Fibroblast of the conjunctiva (primary cell): ENCODE measurements around the gene ERVH48-1.
"Not testable (repeated sequence)": the region's sequence is repeated elsewhere in the genome, so short reads cannot be mapped to it uniquely, and the experiment has no call there.

ENCODE experiments used
- DNase-seq: peaks from one replicate; pipeline ENCODE4 v3.0.0-alpha.2; 2010; ENCODE audit warnings: low read depth

ERVH48-1 gene

DNA sequence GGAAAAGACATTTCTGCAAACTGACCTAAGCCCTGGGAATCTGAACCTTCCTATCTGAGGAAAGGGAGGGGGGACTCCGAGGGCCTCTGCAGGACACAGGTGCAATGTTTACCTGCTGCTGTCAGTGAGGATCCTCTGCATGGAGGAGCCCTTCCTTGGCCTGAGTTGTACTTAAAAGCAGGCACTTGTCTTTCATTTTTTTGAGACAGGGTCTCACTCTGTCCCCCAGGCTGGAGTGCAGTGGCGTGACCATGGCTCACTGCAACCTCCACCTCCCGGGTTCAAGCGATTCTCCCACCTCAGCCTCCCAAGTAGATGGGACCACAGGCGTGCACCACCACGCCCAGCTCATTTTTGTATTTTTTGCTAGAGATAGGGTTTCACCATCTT, 13.2 kb upstream of the ERVH48-1 start:
- not testable (repeated sequence) for DNase-seq

DNA sequence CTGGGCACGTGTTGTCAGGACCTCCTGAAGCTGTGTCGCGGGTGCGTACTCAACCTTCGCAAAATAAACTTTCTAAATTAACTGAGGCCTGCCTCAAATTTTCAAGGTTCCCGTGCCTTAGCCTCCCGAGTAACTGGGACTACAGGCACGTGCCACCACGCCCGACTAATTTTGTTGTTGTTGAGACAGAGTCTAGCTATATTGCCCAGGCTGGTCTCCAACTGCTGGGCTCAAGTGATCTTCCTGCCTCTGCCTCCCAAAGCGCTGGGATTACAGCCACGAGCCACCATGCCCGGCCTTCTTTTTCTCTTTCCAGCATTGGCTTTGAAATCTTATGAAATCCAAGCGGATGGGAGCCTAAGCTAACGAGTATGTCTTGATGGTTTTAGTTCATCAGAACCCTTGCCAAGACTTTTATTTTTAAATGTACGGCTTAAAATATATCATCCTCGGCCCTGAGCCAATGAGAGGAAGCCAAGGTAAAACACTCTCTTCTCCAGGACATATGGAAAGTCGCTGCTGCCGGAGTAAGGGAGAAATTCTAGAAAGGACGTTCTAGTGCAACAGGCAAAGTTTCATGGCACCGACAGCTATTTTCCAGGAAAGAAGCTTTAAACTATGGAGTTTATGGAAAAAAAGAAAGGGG, 12.7 kb upstream of the ERVH48-1 start:
- no peak for DNase-seq

DNA sequence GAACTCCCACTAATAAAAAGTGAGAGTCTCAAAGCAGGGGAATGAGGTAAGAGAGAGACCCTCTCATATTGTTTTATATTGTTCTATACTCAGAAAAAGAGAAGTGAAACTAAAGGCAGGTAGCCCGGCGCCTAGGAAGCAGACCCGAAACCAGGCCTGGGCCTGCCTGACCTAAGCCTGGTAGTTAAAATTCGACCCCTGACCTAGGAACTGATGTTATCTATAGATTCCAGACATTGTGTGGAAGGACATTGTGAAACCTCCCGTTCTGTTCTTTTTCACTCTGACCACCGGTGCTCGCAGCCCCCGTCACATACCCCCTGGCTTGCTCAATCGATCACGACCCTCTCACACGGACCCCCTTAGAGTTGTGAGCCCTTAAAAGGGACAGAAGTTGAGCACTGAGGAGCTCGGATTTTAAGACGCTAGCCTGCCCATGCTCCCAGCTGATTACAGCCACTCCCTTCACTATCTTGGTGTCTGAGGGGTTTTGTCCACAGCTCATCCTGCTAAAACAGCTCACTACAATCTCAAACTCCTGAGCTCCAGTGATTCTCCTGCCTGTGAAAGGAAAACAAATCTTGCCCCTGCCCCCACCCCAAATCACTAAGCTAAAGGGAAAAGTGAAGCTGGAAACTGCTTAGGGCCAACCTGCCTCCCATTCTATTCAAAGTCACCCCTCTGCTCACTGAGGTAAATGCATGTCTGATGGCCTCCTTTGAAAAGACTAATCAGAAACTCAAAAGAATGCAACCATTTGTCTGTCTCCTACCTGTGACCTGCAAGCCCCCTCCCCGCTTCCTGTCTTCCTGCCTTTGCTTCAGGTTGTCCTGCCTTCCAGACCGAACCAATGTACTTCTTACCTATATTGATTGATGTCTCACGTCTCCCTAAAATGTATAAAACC, 11.9 kb upstream of the ERVH48-1 start:
- DNase-seq = not testable (repeated sequence)

DNA sequence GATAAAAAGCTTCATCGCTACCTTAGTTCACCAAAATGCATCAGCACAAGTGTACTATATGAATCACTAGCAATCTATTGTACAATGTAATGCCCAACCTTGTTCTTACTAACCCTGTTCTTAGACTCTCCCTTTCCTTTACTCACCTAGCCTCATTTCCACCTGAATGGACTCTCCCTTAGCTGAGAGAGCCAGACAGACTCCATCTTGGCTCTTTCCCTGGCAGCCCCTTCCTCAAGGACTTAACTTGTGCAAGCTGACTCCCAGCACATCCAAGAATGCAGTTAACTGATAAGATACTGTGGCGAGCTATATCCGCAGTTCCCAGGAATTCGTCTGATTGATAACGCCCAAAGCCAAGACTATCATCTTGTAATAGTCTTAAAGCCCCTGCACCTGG, 10.9 kb upstream of the ERVH48-1 start:
- not testable (repeated sequence) for DNase-seq

DNA sequence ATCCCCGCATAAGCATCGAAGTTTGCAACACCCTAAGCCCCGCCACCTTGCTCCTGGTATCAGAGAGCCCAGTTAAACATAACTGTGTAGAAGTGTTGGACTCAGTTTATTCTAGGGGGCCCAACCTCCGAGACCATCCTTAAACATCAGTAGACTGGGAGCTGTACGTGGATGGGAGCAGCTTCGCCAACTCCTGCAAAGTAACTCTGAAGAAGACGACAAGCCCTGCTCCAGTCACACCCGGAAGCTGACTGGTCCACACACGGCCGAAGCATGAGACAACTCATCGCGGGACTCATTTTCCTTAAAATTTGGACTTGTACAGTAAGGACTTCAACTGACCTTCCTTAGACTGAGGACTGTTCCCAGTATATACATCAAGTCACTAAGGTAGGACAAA, 8.5 kb upstream of the ERVH48-1 start:
- not testable (repeated sequence) for DNase-seq

DNA sequence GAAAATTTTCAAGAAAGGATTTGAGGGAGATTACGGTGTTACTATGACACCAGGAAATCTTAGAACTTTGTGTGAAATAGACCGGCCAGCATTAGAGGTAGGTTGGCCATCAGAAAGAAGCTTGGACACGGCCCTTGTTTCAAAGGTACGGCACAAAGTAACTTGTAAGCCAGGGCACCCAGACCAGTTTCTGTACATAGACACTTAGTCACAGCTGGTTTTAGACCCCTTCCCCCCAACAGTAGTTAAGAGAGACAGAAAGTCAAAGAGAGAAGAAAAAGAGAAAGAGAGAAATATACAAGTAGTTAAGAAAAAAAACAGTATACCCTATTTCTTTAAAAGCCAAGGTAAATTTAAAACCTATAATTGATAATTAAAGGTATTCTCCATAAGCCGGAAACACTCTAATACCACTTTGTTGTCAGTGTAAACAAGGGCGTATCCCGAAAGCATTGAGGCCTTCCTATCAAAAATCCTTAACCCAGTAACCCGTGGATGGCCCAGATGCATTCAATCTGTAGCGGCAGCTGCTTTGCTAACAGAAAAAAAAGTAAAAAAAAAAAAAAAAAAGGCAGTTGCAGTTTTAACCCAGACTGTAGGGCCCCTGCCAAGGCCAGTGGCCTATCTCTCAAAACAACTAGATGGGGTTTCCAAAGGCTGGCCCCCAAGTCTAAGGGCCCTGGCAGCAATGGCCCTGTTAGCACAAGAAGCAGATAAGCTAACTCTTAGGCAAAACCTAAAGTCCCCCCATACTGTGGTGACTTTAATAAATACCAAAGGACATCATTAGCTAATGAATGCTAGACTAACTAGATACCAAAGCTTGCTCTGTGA, 7.9 kb upstream of the ERVH48-1 start:
- not testable (repeated sequence) for DNase-seq

DNA sequence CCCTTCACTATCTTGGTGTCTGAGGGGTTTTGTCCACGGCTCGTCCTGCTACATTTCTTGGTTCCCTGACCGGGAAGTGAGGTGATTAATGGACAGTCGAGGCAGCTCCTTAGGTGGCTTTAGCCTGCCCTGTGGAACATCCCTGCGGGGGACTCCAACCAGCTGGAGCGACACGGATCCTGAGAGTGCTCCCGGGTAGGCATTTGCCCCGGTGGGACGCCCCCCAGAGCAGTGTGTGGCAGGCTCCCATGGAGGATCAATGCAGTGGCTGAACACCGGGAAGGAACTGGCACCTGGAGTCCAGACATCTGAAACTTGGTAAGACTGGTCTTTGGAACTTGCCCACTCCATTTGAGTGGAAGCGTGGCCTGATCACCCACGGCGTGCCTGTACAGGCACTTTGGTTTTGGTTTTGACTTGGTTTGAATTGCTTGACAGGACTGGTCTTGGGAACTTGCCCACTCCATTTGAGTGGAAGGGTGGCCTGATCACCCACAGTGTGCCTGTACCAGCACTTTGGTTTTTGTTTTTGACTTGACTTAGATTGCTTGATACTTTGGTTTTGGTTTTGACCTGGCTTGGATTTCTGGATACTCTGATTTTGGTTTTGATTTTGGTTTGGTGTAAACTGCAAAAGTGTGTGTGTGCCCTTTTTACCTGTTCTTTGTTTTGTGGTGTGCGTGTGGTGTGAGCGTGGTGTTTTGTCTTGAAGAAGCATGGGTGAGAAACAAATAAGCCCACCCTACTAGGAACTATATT, 7.1 kb upstream of the ERVH48-1 start:
- DNase-seq = not testable (repeated sequence)

DNA sequence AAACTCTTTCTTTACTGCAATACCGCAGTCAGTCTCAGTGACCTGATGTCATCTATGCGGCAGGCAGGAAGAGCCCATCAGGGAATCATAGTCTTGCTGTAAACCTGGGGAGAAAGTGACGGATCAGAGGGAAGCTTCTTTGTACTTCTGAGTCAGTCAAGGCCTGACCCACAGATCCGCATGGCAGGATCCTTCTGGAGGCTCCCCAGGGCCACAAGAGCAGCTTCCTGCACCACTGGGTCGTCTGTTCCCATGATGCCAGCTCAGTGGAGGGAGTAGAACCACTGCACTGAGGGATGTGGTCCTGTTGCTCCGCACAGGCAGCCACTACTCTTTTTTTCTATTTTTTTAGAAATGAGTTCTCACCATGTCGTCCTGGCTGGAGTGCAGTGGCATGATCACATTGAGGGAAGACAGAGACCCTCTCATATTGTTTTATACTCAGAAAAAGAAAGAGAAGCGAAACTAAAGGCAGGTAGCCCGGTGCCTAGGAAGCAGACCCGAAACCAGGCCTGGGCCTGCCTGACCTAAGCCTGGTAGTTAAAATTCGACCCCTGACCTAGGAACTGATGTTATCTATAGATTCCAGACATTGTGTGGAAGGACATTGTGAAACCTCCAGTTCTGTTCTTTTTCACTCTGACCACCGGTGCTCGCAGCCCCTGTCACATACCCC, 6.3 kb upstream of the ERVH48-1 start:
- DNase-seq = no peak

DNA sequence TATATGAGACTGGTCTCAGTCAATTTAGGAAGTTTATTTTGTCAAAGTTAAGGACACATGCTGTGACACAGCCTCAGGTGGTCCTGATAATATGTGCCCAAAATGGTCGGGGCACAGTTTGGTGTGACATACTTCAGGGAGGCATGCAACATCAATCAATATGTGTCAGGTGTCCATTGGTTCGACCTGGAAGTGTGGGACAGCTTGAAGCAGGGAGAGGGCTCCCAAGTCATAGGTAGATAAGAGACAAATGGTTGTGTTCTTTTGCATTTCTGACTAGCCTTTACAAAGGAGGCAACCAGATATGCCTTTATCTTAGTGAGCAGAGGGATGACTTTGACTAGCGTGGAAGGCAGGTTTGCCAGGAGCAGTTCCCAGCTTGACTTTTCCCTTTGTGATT, 4.5 kb upstream of the ERVH48-1 start:
- no peak for DNase-seq

DNA sequence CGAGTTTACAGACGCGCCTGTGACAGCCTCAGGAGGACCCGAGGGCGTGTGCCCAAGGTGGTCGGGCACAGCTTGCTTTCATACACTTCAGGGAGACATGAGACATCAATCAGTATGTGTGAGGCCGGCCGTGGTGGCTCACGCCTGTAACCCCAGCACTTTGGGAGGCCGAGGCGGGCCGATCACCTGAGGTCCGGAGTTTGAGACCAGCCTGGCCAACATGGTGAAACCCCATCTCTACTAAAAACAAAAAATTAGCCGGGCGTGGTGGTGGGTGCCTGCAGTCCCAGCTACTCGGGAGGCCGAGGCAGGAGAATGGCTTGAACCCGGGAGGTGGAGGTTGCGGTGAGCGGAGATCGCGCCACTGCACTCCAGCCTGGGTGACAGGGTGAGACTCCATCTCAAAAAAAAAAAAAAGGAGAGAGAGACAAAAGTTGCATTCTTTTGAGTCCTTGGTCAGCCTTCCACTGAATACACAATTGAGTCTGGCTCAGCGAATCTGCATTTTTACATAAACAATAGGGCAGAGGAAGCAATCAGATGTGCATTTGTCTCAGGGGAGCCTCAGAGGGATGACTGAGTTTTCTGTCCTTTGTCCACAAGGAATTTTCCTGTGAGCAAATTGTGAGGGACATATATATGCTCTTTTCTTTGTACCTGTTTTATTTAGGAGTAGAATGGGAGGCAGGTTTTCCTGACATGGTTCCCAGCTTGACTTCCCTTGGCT, 2.2 kb upstream of the ERVH48-1 start:
- not testable (repeated sequence) for DNase-seq

DNA sequence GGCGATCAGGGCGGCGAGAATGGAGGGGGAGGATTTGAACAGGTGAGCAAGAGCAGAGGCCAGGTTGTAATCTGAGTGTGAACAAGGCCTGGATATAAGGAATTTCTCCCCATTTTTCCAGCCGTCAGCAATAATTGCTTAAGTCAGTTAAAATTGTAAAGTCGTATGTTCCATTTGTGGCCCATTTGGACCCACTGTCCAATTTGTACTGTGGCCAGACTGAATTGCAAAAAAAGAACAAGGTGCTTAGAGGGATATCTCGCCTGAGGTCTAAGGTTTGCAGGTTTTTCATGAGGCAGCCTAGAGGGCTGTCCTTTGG, 1.0 kb downstream of the ERVH48-1 start:
- DNase-seq = no peak

DNA sequence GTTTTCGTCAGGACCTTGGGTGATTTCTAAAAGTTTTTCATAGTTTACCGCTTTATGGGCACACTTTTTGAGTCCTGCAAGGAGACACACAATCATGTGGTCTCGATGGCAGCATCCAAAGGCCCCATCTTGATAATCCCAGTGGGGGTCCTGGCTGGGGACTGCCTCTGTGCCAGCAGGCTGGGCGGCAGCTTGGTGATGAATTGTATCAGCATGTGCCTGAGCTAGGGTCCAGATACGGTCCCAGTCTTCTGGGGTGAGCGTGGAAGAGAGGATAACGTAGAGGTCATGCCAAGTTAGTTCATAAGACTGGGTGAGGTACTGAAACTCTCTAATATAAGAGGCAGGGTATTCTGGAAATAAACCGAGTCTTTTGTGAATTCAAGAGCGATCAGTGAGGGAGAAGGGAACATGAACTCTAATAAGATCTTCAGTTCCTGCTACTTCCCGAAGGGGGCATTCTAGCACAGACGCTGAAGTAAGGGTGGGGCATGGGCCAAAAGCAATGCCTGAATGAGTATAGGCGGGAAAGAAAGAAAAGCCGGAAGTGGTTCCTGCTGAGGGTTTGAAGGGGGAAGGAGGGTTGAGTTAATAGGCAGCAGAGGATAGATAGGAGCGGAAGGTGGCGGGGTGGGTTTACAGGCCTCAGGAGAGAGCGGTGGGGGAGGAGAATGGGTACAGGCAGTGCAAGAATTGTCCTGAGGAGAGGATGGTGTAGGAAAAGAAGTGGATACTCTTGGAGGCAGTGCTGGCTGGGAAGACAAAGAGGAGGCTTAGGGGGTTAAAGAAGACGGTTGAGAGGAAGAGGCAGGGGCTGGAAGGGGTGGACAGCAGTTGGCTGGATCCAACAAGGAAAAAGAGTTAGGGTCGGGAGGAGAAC, 1.6 kb downstream of the ERVH48-1 start:
- DNase-seq = peak; percentile 85

DNA sequence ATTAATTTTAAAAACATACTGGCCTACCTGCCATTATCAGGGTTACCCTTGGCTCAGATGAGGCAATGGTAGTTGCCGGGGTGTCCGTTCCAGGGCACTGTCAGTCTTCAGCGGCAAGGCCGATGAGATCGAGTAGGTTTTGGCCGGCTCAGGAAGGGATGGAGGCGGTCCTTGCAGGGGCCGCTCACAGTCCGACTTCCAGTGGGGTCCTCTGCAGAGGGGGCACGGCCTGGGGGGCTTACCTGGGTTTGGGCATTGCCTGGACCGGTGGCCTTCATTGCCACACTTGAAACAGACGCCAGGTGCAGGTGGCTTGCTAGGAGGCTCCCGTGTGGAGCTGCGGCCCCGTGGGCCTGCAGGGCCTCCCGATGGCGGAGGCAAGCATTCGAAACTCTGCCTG, 2.5 kb downstream of the ERVH48-1 start:
- DNase-seq = no peak

DNA sequence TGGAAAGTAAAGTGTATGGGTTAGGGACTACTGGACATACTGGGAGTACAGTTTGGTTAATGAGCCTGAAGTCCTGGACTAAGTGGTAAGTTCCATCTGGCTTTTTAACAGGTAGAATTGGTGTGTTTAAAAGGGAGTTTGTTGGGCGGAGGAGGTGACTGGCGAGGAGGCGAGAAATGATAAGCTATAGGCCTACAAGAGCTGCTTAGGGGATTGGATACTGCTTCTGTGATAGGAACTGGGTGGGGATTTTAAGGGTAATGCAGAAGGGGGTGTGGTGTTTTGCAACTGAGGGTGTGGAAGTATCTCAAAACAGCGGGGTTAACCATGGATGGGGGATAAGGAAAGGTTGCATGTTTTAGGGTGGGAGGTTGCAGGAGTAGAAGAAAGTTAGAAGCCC, 3.5 kb downstream of the ERVH48-1 start:
- DNase-seq = no peak

DNA sequence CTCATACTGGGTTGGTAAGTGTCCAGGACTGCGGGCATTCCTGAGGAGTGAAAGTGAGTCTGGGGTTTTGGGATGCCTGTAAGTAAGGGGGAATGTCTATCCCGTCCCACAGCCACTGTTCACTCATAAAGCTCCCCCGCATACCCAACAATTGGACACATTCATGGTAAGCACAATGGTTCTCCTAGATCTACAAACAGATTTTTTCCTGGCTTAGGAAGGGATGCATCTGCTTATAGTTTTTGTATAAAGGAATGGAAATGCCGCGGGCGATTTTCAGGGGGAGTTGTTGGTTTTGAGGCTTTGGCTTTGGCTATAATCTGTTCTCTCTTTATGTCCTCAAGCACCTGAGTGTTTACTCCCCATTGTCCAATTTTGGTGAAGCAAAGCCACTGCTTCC, 7.1 kb downstream of the ERVH48-1 start:
- no peak for DNase-seq

DNA sequence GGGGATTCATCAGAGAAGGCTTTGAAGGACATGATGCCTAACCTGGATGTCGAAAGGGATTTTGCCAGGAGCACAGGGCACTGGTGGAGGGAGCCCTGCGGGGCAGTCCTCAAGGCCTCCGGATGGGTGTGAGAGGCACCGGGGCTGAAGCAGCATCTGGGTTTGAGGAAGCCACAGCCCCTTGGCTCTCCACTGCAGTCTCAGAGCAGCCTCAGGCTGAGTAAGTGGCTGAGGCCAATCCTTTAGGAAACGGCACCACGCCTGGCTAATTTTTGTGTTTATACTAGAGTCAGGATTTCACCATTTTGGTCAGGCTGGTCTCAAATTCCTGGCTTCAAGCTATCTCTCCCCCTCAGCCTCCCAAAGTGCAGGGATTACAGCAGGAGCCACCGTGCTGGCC, 12.0 kb downstream of the ERVH48-1 start:
- no peak for DNase-seq

DNA sequence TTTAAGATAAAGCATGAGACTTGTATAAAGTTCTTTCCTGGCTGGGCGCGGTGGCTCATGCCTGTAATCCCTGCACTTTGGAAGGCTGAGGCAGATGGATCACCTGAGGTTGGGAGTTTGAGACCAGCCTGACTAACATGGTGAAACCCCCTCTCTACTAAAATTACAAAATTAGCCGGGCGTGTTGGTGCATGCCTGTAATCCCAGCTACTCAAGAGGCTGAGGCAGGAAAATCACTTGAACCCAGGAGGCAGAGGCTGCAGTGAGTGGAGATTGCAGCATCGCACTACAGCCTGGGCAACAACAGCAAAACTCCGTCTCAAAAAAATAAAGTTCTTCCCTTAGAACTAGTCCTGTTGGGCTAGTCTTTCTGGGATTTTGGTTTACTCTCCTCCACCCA, 13.5 kb downstream of the ERVH48-1 start:
- DNase-seq = not testable (repeated sequence)

DNA sequence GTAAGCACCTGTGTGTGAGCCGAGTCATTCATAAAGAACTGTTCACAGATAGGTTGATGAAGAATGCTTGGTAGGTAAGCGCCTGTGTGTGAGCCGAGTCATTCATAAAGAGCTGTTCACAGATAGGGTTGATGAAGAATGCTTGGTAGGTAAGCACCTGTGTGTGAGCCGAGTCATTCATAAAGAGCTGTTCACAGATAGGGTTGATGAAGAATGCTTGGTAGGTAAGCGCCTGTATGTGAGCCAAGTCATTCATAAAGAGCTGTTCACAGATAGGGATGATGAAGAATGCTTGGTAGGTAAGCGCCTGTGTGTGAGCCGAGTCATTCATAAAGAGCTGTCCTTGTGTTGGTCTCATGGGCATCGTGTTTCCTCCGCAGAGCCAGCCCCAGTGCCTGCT, 16.9 kb downstream of the ERVH48-1 start:
- not testable (repeated sequence) for DNase-seq

DNA sequence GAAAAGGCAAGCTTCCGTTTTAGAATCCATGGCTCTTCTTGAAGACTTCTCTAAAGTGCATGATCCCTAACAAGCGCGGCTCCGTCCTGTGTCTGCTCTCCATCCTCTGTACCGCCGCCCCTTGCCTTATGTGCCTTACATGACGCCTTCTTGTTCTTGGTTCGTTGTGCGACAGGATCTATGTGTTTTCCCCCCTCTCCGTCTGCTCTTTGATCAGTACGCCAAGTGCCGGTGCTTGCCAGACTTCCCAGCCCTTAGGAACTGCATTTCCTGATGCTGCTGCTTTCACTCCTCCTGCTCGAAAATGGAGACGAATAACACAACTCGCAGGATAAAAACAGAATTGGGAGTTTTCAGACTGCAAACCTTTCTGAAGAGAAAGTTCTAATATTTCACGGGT, 19.2 kb downstream of the ERVH48-1 start:
- no peak for DNase-seq

DNA sequence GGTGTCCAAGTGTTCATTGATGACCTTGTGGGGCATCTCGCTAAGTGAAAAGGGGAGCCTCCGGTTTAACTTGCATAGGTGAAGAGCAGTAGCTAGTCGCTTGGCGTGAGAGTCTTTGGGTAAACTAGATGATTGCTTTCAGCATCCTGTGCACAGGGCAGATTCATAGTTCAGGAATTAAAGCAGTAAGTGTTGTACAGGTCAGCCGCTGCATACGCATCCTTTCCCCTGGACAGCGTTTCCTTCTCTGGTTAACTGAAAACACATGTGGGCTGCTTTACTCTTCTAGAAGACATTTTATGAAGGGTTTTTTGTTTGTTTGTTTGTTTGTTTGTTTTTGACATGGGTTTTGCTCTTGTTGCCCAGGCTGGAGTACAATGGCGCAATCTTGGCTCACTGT, 20.2 kb downstream of the ERVH48-1 start:
- DNase-seq = no peak
